Caco-2 (cell line): ENCODE measurements around the gene NCOR1. TPM values are rescaled to one million over a fixed set of nuclear protein-coding genes. Genes with fewer than 3 reads are reported as not detected.

Experiments
- BruUV-seq: library from RNA; stranded (reverse); fragments of 400-500 nt; replicated peaks from 2 replicates; lab custom pipeline; 2021; lab: Mats Ljungman, UMichigan
- CTCF ChIA-PET: fragments of 300-600 bp; sonication (Branson Sonifier 250); formaldehyde crosslinking; loops from one replicate; lab custom pipeline; 2022; ENCODE audit warnings: antibody characterized with exemption; lab: Charles Lee
- POLR2A ChIA-PET: fragments of 300-600 bp; sonication (Branson Sonifier 250); formaldehyde crosslinking; loops from one replicate; lab custom pipeline; 2022; ENCODE audit warnings: antibody characterized with exemption; lab: Charles Lee
- DNase-seq, 2 experiments: peaks; one replicate each; pipeline versions ENCODE4 v3.0.0 to v3.0.0-alpha.2; 2020 to 2022
- H3K27me3 ChIP-seq: replicated peaks from 2 replicates; pipeline ENCODE4 v1.6.0; 2011; ENCODE audit warnings: low read length; ENCODE audit not compliant: control insufficient read depth, insufficient read depth
- H3K36me3 ChIP-seq: 2 replicates; pipeline ENCODE4 v1.5.1; 2011; ENCODE audit warnings: low read length; ENCODE audit not compliant: control insufficient read depth, insufficient read depth
- H3K4me1 ChIP-seq: fragments of 250-450 bp; sonication (Bioruptor Pico); 2 replicates; pipeline ENCODE4 v1.5.1; 2020; ENCODE audit warnings: mild to moderate bottlenecking
- H3K4me3 ChIP-seq: 2 replicates; pipeline ENCODE4 v1.5.1; 2011; ENCODE audit warnings: low read depth, mild to moderate bottlenecking, control low read depth, low read length
- H3K9me3 ChIP-seq: fragments of 250-450 bp; sonication (Bioruptor Pico); 2 replicates; pipeline ENCODE4 v1.5.1; 2020; ENCODE audit warnings: mild to moderate bottlenecking, moderate library complexity
- H3K27ac Mint-ChIP-seq: one replicate; pipeline ENCODE4 v1.8.0; 2022; ENCODE audit warnings: mixed read lengths; ENCODE audit not compliant: unreplicated experiment
- H3K27me3 Mint-ChIP-seq: one replicate; pipeline ENCODE4 v1.8.0; 2022; ENCODE audit warnings: mixed read lengths; ENCODE audit not compliant: insufficient read depth, unreplicated experiment
- H3K36me3 Mint-ChIP-seq: one replicate; pipeline ENCODE4 v1.8.0; 2022; ENCODE audit warnings: mild to moderate bottlenecking, mixed read lengths; ENCODE audit not compliant: insufficient read depth, unreplicated experiment
- H3K4me1 Mint-ChIP-seq: one replicate; pipeline ENCODE4 v1.8.0; 2022; ENCODE audit warnings: low read depth, mixed read lengths; ENCODE audit not compliant: unreplicated experiment
- H3K4me3 Mint-ChIP-seq: one replicate; pipeline ENCODE4 v1.8.0; 2022; ENCODE audit warnings: mild to moderate bottlenecking, moderate library complexity, mixed read lengths; ENCODE audit not compliant: unreplicated experiment
- H3K9me3 Mint-ChIP-seq: one replicate; pipeline ENCODE4 v1.8.0; 2022; ENCODE audit warnings: mixed read lengths; ENCODE audit not compliant: unreplicated experiment
- intact Hi-C: fragments of 100-400 bp; cut with micrococcal nuclease; formaldehyde crosslinking; loops from one replicate; pipeline ENCODE4 v1.10.0; 2022; ENCODE audit not compliant: unreplicated experiment
- total RNA-seq: library from RNA; stranded (reverse); gene quantifications from 2 replicates; pipeline ENCODE4 v1.2.3, GENCODE V29; 2022
- TF ChIP-seq, protein P1 (sequence below), 2 experiments: fragments of 200-600 bp in 1 of 2; IDR thresholded peaks; 1 replicate in 1 of 2; 2 replicates in 1 of 2; pipeline versions ENCODE4 v1.5.1 to v1.8.0; 2011 to 2022; ENCODE audit warnings: antibody characterized with exemption in 1 of 2, control low read depth in 1 of 2, inconsistent platforms in 1 of 2, low read depth in 1 of 2, low read length in 1 of 2, mild to moderate bottlenecking in 1 of 2, moderate library complexity in 1 of 2; ENCODE audit not compliant: insufficient read depth in 1 of 2, severe bottlenecking in 1 of 2, unreplicated experiment in 1 of 2

Gene NCOR1
- total RNA-seq, 1 experiment from 2014 or later = 90.8 TPM

DNA sequence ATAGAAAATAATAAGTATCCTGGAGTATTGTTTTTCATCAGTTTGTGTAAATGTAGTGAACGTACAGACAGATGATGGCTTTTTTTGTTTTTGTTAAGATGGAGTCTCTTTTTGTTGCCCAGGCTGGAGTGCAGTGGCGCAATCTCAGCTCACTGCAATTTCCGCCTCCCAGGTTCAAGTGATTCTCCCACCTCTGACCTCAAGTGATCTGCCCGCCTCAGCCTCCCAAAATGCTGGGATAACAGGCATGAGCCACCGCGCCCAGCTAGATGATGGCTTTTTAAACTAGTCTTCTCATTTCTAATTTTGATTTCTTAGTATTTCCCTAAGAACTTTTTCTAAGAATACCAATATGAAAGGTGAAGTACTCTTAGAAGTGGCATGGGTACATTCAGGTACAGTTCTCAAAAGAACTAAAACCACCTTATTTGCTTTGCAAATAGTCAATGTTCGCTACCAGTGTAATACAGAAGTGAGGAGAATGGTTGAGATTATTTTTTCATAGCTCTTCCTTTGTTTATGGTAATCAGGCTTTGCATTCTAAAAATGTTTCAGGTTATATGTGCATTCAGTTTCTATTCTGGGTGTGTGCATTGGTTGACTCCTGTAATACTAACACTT, 181.5 kb downstream of the NCOR1 start:
- CTCF ChIA-PET = no interaction called here
- H3K27me3 ChIP-seq = no peaks in the 10 kb centered on the region
- no peaks in the 10 kb centered on the region for H3K36me3 ChIP-seq
- no peak overlapping the region for H3K4me3 ChIP-seq
- H3K4me1 Mint-ChIP-seq = no peaks in the 10 kb centered on the region
- H3K27me3 Mint-ChIP-seq = no peaks in the 10 kb centered on the region
- TF ChIP-seq, protein P1, sequence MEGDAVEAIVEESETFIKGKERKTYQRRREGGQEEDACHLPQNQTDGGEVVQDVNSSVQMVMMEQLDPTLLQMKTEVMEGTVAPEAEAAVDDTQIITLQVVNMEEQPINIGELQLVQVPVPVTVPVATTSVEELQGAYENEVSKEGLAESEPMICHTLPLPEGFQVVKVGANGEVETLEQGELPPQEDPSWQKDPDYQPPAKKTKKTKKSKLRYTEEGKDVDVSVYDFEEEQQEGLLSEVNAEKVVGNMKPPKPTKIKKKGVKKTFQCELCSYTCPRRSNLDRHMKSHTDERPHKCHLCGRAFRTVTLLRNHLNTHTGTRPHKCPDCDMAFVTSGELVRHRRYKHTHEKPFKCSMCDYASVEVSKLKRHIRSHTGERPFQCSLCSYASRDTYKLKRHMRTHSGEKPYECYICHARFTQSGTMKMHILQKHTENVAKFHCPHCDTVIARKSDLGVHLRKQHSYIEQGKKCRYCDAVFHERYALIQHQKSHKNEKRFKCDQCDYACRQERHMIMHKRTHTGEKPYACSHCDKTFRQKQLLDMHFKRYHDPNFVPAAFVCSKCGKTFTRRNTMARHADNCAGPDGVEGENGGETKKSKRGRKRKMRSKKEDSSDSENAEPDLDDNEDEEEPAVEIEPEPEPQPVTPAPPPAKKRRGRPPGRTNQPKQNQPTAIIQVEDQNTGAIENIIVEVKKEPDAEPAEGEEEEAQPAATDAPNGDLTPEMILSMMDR (IDR thresholded peaks at IDR 0.05; ENCODE audit: insufficient read depth in 1 of 2, low read depth in 1 of 2, low read length in 1 of 2, severe bottlenecking in 1 of 2, unreplicated experiment in 1 of 2) = no peak
- H3K36me3 Mint-ChIP-seq = peaks cover 65% of the 10 kb centered on the region
- no peak for DNase-seq
- H3K27ac Mint-ChIP-seq = no peak overlapping the region
- intact Hi-C loops = no loop called here
- POLR2A ChIA-PET = no interaction called here
- no peaks in the 10 kb centered on the region for H3K9me3 ChIP-seq
- H3K9me3 Mint-ChIP-seq = no peaks in the 10 kb centered on the region
- H3K4me3 Mint-ChIP-seq = no peak overlapping the region
- no peaks in the 10 kb centered on the region for H3K4me1 ChIP-seq
- BruUV-seq = no TSS peak

DNA sequence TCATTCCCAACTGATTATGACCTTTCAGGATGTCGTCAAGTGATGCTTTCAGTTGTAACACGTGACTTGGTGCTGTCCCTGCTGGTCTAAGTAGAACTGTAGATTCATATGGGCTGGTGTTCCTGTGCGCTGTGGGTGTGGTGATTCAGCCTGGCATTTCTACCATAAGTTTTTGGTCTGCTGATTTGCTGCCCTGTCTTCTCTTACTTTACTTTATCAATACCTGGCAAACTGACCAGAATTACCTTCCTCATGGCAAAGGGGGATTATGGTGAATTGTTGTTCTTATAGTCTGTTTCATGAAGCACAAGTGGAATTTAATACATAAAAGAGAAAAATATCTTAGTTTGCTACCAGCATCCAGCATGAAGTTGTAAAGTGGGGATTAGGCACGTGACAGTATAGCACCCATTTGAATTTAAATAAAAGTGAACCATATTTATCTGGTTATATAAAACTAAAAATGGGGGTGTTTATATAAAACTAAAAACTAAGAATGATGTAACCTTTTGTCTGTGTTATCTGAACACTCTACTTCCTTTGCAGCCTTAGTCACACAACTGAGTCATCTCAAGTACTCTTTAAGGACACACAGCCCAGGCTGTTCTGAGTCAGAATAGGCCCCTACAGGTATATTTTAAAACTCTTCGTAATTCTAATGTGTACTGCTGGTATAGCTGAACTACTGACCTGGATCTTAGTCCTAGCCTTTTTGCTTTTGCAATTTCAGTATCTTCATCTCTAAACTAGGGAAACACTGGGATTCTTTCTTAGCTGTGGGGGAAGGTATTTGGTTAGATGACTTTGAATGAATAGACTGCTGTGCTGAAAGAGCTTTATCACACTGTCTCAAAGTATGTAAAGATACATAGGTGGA, 187.4 kb downstream of the NCOR1 start:
- Histone ChIP-seq H3K4me3 (no peak overlapping the region), H3K27me3 (no peaks in the 10 kb centered on the region), H3K36me3 (no peaks in the 10 kb centered on the region), H3K9me3 (no peaks in the 10 kb centered on the region), H3K4me1 (no peaks in the 10 kb centered on the region)
- Mint-ChIP-seq H3K9me3 (no peaks in the 10 kb centered on the region), H3K27me3 (no peaks in the 10 kb centered on the region), H3K4me1 (no peaks in the 10 kb centered on the region), H3K36me3 (peaks cover 67% of the 10 kb centered on the region), H3K27ac (no peak overlapping the region), H3K4me3 (no peak overlapping the region)
- POLR2A ChIA-PET = no interaction called here
- intact Hi-C loops = no loop called here
- no peak for DNase-seq
- TF ChIP-seq, protein P1 (IDR thresholded peaks at IDR 0.05; ENCODE audit: insufficient read depth in 1 of 2, low read depth in 1 of 2, low read length in 1 of 2, severe bottlenecking in 1 of 2, unreplicated experiment in 1 of 2) = no peak
- TSS peak; percentile 48 for BruUV-seq
- CTCF ChIA-PET = no interaction called here

DNA sequence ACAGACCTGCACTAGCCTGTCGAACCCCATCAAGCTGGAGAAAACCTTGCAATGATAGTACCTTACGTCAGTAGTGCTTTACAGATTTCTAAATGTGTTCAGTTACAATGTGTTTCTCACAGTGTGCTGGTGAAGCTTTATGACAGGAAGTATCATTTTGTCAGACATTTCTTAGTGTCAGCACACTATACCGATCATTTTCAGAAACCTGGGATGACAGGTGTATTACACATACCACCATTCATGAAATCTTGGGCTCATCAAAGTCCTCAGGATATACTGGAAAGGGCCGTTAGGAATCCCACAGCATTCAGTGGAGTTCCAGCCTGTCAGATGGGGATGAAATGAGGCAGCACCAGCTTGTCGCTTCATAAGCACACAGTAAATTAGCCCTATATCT, 188.4 kb downstream of the NCOR1 start:
- no peaks in the 10 kb centered on the region for H3K27me3 ChIP-seq
- TF ChIP-seq, protein P1 (IDR thresholded peaks at IDR 0.05; ENCODE audit: insufficient read depth in 1 of 2, low read depth in 1 of 2, low read length in 1 of 2, severe bottlenecking in 1 of 2, unreplicated experiment in 1 of 2) = no peak
- no peak for DNase-seq
- BruUV-seq = no TSS peak
- ChIA-PET CTCF (no interaction called here), POLR2A (no interaction called here)
- intact Hi-C loops = no loop called here
- Mint-ChIP-seq H3K27me3 (no peaks in the 10 kb centered on the region), H3K27ac (no peak overlapping the region), H3K36me3 (peaks cover 57% of the 10 kb centered on the region), H3K4me1 (no peaks in the 10 kb centered on the region), H3K4me3 (no peak overlapping the region), H3K9me3 (no peaks in the 10 kb centered on the region)
- no peaks in the 10 kb centered on the region for H3K9me3 ChIP-seq
- H3K36me3 ChIP-seq = no peaks in the 10 kb centered on the region
- no peaks in the 10 kb centered on the region for H3K4me1 ChIP-seq
- no peak overlapping the region for H3K4me3 ChIP-seq
